Lower leg skin (tissue), 3 donors: ENCODE measurements around the gene CTTNBP2.

Experiments used
- POLR2A ChIP-seq, 2 donors: fragments of 450-650 bp; IDR thresholded peaks; one replicate each; pipeline ENCODE4 v1.6.1; 2016 to 2017; ENCODE audit warnings: antibody characterized with exemption in 2 of 2, mild to moderate bottlenecking in 1 of 2, moderate library complexity in 1 of 2
- TF ChIP-seq, protein P1 (sequence below), 3 donors: fragments of 450-650 bp; IDR thresholded peaks; one replicate each; pipeline ENCODE4 v1.5.1; 2016; ENCODE audit warnings: antibody characterized with exemption in 3 of 3, mild to moderate bottlenecking in 3 of 3, moderate library complexity in 2 of 3

DNA sequence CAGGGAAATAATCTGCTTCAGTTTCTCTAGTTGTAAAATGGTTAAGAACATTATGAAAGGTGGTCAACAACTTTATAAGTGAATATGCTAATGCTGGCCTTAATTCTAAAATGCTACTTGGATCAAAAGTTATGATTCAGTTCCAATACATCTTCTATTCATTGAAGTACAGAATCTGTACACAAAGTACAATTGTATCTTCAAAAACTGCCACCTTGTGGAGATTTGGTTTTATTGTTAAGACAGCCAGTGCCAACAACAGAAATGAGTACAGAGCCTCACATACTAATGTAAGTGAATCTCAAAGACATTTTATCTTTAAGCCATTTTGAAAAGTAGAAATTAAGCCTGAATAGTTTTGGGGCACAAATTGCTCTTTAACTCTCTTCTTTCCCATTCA, 199.4 kb downstream of the CTTNBP2 start:
- no peak for TF ChIP-seq POLR2A (IDR thresholded peaks at IDR 0.05)
- TF ChIP-seq, protein P1, sequence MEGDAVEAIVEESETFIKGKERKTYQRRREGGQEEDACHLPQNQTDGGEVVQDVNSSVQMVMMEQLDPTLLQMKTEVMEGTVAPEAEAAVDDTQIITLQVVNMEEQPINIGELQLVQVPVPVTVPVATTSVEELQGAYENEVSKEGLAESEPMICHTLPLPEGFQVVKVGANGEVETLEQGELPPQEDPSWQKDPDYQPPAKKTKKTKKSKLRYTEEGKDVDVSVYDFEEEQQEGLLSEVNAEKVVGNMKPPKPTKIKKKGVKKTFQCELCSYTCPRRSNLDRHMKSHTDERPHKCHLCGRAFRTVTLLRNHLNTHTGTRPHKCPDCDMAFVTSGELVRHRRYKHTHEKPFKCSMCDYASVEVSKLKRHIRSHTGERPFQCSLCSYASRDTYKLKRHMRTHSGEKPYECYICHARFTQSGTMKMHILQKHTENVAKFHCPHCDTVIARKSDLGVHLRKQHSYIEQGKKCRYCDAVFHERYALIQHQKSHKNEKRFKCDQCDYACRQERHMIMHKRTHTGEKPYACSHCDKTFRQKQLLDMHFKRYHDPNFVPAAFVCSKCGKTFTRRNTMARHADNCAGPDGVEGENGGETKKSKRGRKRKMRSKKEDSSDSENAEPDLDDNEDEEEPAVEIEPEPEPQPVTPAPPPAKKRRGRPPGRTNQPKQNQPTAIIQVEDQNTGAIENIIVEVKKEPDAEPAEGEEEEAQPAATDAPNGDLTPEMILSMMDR (IDR thresholded peaks at IDR 0.05), result no peak
